Adrenal gland (tissue), 5 donors: Measurements from ENCODE around the gene MAP2K6.

Source experiments
- CTCF ChIP-seq, 6 experiments: fragments of 450-650 bp in 4 of 6; fragments of 200-600 bp in 2 of 6; sonication (generic) in 1 of 6; IDR thresholded peaks; 1 replicate in 5 of 6; 2 replicates in 1 of 6; pipeline versions ENCODE4 v1.5.1 to v1.8.0; 2016 to 2021; ENCODE audit warnings: antibody characterized with exemption in 6 of 6, mild to moderate bottlenecking in 2 of 6, moderate library complexity in 1 of 6
- POLR2A ChIP-seq, 2 donors: fragments of 450-650 bp; IDR thresholded peaks; one replicate each; pipeline ENCODE4 v1.6.1; 2017; ENCODE audit warnings: antibody characterized with exemption in 2 of 2, mild to moderate bottlenecking in 2 of 2, moderate library complexity in 1 of 2
- donor health status: DM: no; HTN: no; CAD: no.

- TF ChIP-seq POLR2A (IDR thresholded peaks at IDR 0.05) (no peak), CTCF (IDR thresholded peaks at IDR 0.05) (no peak)
Measured at GRCh38 chr17:69457603-69458002, 43.1 kb downstream of the MAP2K6 start.
